ENCODE results near the gene POLR2E.

Gene POLR2E

GRCh38 chr19:1042689-1043511, 52.3 kb downstream of the POLR2E start:
- no peak for DNase-seq

GRCh38 chr19:1041835-1042685, 53.1 kb downstream of the POLR2E start:
- no peak for DNase-seq

GRCh38 chr19:1041272-1041834, 53.8 kb downstream of the POLR2E start:
- DNase-seq, result no peak

- peak; percentile 89 for DNase-seq
Observed at GRCh38 chr19:1040476-1041271, 54.5 kb downstream of the POLR2E start.

GRCh38 chr19:1039646-1040475, 55.3 kb downstream of the POLR2E start, which contains the start of gene ABCA7:
TSS of gene ABCA7 (plus strand) at chr19:1040107. CDS start at chr19:1041362, 1,255 bp downstream.
- peak; percentile 93 for DNase-seq

- no peak for DNase-seq
Observed at GRCh38 chr19:1038978-1039645, 56.1 kb downstream of the POLR2E start.

- no peak for DNase-seq
Observed at GRCh38 chr19:1037621-1038064, 57.5 kb downstream of the POLR2E start.
